H1 (cell line): ENCODE results near the gene SOHLH1. TPM values are rescaled to one million over a fixed set of nuclear protein-coding genes. Genes with fewer than 3 reads are reported as not detected.

Experiments
- polyA plus RNA-seq, 7 experiments: library from polyadenylated mRNA; depleted of rRNA in 3 of 7; stranded (reverse) in 5 of 7; unstranded in 2 of 7; fragments of >200 nt in 5 of 7; fragments of 200-250 nt in 2 of 7; gene quantifications; 1 replicate in 5 of 7; 2 replicates in 1 of 7; 4 replicates in 1 of 7; pipeline versions ENCODE4 v1.2.1 to v1.2.3, GENCODE V29; 2011 to 2013; ENCODE audit warnings: missing spikeins in 2 of 7, mixed read lengths in 2 of 7
- total RNA-seq: library from RNA; stranded (reverse); fragmentation: NEBNext Ultra II Directional; extraction: Animal tissue kit (Norgen Biotek cat#: 25700); gene quantifications from 2 replicates; pipeline ENCODE4 v1.2.1, GENCODE V29; 2021

Gene SOHLH1
- total and polyA plus RNA-seq, 2 of the 8 experiments (the other 6 are each of a cell fraction or from before 2014, with no cell fraction given) = 0.11 TPM; not detected in 1

Other genes with a start within 250 kb of the SOHLH1 start
- gene PPP1R26, start 219.7 kb downstream of the SOHLH1 start, total RNA-seq = 32.7 and 35.9 TPM in 2 replicates
- 9.8 and 17.4 TPM in 2 replicates for gene PPP1R26, start 219.7 kb downstream of the SOHLH1 start, polyA plus RNA-seq (2011; rRNA removed)
- gene MRPS2, start 198.8 kb downstream of the SOHLH1 start, total RNA-seq = 78.6 and 78.8 TPM in 2 replicates
- gene MRPS2, start 198.8 kb downstream of the SOHLH1 start, polyA plus RNA-seq (2011; rRNA removed) = 476 and 530 TPM in 2 replicates
- gene LCN1, start 178.0 kb downstream of the SOHLH1 start, total RNA-seq = not detected in 2 replicates
- not detected in 2 replicates for gene LCN1, start 178.0 kb downstream of the SOHLH1 start, polyA plus RNA-seq (2011; rRNA removed)
- gene OBP2A, start 153.4 kb downstream of the SOHLH1 start, total RNA-seq = not detected in 2 replicates
- not detected in 2 replicates for gene OBP2A, start 153.4 kb downstream of the SOHLH1 start, polyA plus RNA-seq (2011; rRNA removed)
- gene PAEP, start 137.7 kb downstream of the SOHLH1 start, total RNA-seq = not detected in 2 replicates
- 0.19 TPM in 1 of 2 replicates, not detected in the other for gene PAEP, start 137.7 kb downstream of the SOHLH1 start, polyA plus RNA-seq (2011; rRNA removed)
- gene GLT6D1, start 59.9 kb downstream of the SOHLH1 start, total RNA-seq = 1.3 and 1.6 TPM in 2 replicates
- gene GLT6D1, start 59.9 kb downstream of the SOHLH1 start, polyA plus RNA-seq (2011; rRNA removed) = 2.1 and 2.2 TPM in 2 replicates
- 3.1 and 3.7 TPM in 2 replicates for gene LCN9, start 36.2 kb downstream of the SOHLH1 start, total RNA-seq
- 2.3 and 2.6 TPM in 2 replicates for gene LCN9, start 36.2 kb downstream of the SOHLH1 start, polyA plus RNA-seq (2011; rRNA removed)
- gene KCNT1, start 2.7 kb upstream of the SOHLH1 start, total RNA-seq = 0.13 and 0.44 TPM in 2 replicates
- 0.20 and 0.35 TPM in 2 replicates for gene KCNT1, start 2.7 kb upstream of the SOHLH1 start, polyA plus RNA-seq (2011; rRNA removed)
- gene CAMSAP1, start 208.1 kb upstream of the SOHLH1 start, total RNA-seq = 43.1 and 44.0 TPM in 2 replicates
- 13.4 and 14.4 TPM in 2 replicates for gene CAMSAP1, start 208.1 kb upstream of the SOHLH1 start, polyA plus RNA-seq (2011; rRNA removed)